ENCODE measurements around the gene RNF111.

Gene RNF111

GRCh38 chr15:59116141-59116540, 128.7 kb downstream of the RNF111 start:
- Histone ChIP-seq H4K8ac (ENCODE audit: low read length) (no peak overlapping the region), H2BK5ac (ENCODE audit: low read depth, low read length, poor library complexity, severe bottlenecking) (no peak overlapping the region), H3K14ac (ENCODE audit: low read length in 2 of 2) (no peak overlapping the region), H3K27me3 (ENCODE audit: control insufficient read depth in 1 of 2, insufficient read depth in 1 of 2, low read length in 2 of 2) (no peaks in the 10 kb centered on the region), H2AK5ac (ENCODE audit: low read length, severe bottlenecking) (no peak overlapping the region), H3K9ac (ENCODE audit: low read length) (no peak overlapping the region), H3K23ac (ENCODE audit: low read length in 2 of 2) (no peak overlapping the region), H3K18ac (ENCODE audit: low read depth in 1 of 2, low read length in 2 of 2) (no peak overlapping the region), H3K4me3 (ENCODE audit: insufficient read depth in 1 of 2, low read depth in 1 of 2, low read length in 2 of 2) (no peak overlapping the region), H2BK120ac (ENCODE audit: low read depth, low read length) (no peak overlapping the region), H2BK15ac (ENCODE audit: low read depth, poor library complexity, severe bottlenecking) (no peak overlapping the region), H3K27ac (ENCODE audit: low read length, poor library complexity, severe bottlenecking) (no peak overlapping the region), H2AFZ (ENCODE audit: low read depth, low read length) (no peak overlapping the region), H3K4me1 (ENCODE audit: control insufficient read depth, insufficient read depth, low read depth, low read length) (no peaks in the 10 kb centered on the region), H3K79me1 (replicated peaks; ENCODE audit: low read length, poor library complexity, severe bottlenecking) (peaks cover 19% of the 10 kb centered on the region), H4K91ac (ENCODE audit: low read length) (no peak overlapping the region), H2BK12ac (ENCODE audit: low read length in 2 of 2) (no peak overlapping the region), H3K4me2 (ENCODE audit: low read length, poor library complexity, severe bottlenecking) (no peak overlapping the region), H3K9me3 (ENCODE audit: control insufficient read depth, low read length) (no peaks in the 10 kb centered on the region), H3K36me3 (ENCODE audit: control insufficient read depth in 1 of 2, insufficient read depth in 2 of 2, low read depth in 1 of 2, low read length in 2 of 2) (peaks cover 12 to 45% of the 10 kb centered on the region in 2 experiments), H3K4ac (ENCODE audit: low read depth in 1 of 2, low read length in 2 of 2) (no peak overlapping the region)
- DNase-seq: no peak
- no CpG with 5 or more reads among the region's 1 CpG for WGBS

DNA sequence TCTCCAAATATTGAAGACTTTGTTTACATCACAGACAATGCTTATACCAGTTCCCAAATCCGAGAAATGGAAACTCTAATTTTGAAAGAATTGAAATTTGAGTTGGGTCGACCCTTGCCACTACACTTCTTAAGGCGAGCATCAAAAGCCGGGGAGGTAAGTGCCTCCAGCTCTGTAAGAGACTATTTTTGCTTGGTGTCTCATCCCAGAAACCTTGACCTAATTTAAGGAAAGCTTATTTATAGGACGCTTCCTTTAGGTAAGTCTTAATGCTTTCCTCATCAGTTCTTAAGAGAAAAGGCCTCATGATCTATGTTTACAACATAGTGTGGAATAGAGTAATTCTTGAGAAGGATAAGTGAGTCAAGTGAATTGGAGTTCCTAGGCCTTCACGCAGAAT, 129.3 kb downstream of the RNF111 start:
- H3K4me2 ChIP-seq (ENCODE audit: low read length, poor library complexity, severe bottlenecking): no peak overlapping the region
- WGBS: 100% methylated on average over 5 of the region's 6 CpGs
- H3K36me3 ChIP-seq (ENCODE audit: control insufficient read depth in 1 of 2, insufficient read depth in 2 of 2, low read depth in 1 of 2, low read length in 2 of 2): peaks cover 12 to 45% of the 10 kb centered on the region in 2 experiments
- no peak overlapping the region for H2AFZ ChIP-seq (ENCODE audit: low read depth, low read length)
- no peak overlapping the region for H2AK5ac ChIP-seq (ENCODE audit: low read length, severe bottlenecking)
- H3K4me3 ChIP-seq (ENCODE audit: insufficient read depth in 1 of 2, low read depth in 1 of 2, low read length in 2 of 2): no peak overlapping the region
- no peak for DNase-seq
- no peak overlapping the region for H2BK120ac ChIP-seq (ENCODE audit: low read depth, low read length)
- H3K14ac ChIP-seq (ENCODE audit: low read length in 2 of 2): no peak overlapping the region
- no peak overlapping the region for H3K23ac ChIP-seq (ENCODE audit: low read length in 2 of 2)
- H3K4ac ChIP-seq (ENCODE audit: low read depth in 1 of 2, low read length in 2 of 2): no peak overlapping the region
- peaks cover 16% of the 10 kb centered on the region for H3K79me1 ChIP-seq (replicated peaks; ENCODE audit: low read length, poor library complexity, severe bottlenecking)
- H3K27me3 ChIP-seq (ENCODE audit: control insufficient read depth in 1 of 2, insufficient read depth in 1 of 2, low read length in 2 of 2): no peaks in the 10 kb centered on the region
- no peak overlapping the region for H4K8ac ChIP-seq (ENCODE audit: low read length)
- no peak overlapping the region for H2BK12ac ChIP-seq (ENCODE audit: low read length in 2 of 2)
- H3K18ac ChIP-seq (ENCODE audit: low read depth in 1 of 2, low read length in 2 of 2): no peak overlapping the region
- H3K27ac ChIP-seq (ENCODE audit: low read length, poor library complexity, severe bottlenecking): no peak overlapping the region
- no peak overlapping the region for H3K9ac ChIP-seq (ENCODE audit: low read length)
- H2BK5ac ChIP-seq (ENCODE audit: low read depth, low read length, poor library complexity, severe bottlenecking): no peak overlapping the region
- no peak overlapping the region for H4K91ac ChIP-seq (ENCODE audit: low read length)
- H3K9me3 ChIP-seq (ENCODE audit: control insufficient read depth, low read length): no peaks in the 10 kb centered on the region
- no peak overlapping the region for H2BK15ac ChIP-seq (ENCODE audit: low read depth, poor library complexity, severe bottlenecking)
- no peaks in the 10 kb centered on the region for H3K4me1 ChIP-seq (ENCODE audit: control insufficient read depth, insufficient read depth, low read depth, low read length)

- H3K18ac ChIP-seq (ENCODE audit: low read depth in 1 of 2, low read length in 2 of 2): no peak overlapping the region
- no peak overlapping the region for H2BK12ac ChIP-seq (ENCODE audit: low read length in 2 of 2)
- peaks cover 12 to 36% of the 10 kb centered on the region in 2 experiments for H3K36me3 ChIP-seq (ENCODE audit: control insufficient read depth in 1 of 2, insufficient read depth in 2 of 2, low read depth in 1 of 2, low read length in 2 of 2)
- no peak overlapping the region for H3K27ac ChIP-seq (ENCODE audit: low read length, poor library complexity, severe bottlenecking)
- peaks cover 6% of the 10 kb centered on the region for H3K79me1 ChIP-seq (replicated peaks; ENCODE audit: low read length, poor library complexity, severe bottlenecking)
- H3K9ac ChIP-seq (ENCODE audit: low read length): no peak overlapping the region
- H3K4me3 ChIP-seq (ENCODE audit: insufficient read depth in 1 of 2, low read depth in 1 of 2, low read length in 2 of 2): no peak overlapping the region
- H3K23ac ChIP-seq (ENCODE audit: low read length in 2 of 2): no peak overlapping the region
- no peak overlapping the region for H4K91ac ChIP-seq (ENCODE audit: low read length)
- no peak overlapping the region for H3K14ac ChIP-seq (ENCODE audit: low read length in 2 of 2)
- WGBS: 100% methylated on average over 4 of the region's 5 CpGs
- no peaks in the 10 kb centered on the region for H3K4me1 ChIP-seq (ENCODE audit: control insufficient read depth, insufficient read depth, low read depth, low read length)
- no peaks in the 10 kb centered on the region for H3K9me3 ChIP-seq (ENCODE audit: control insufficient read depth, low read length)
- no peak overlapping the region for H3K4ac ChIP-seq (ENCODE audit: low read depth in 1 of 2, low read length in 2 of 2)
- no peak overlapping the region for H2AFZ ChIP-seq (ENCODE audit: low read depth, low read length)
- no peak overlapping the region for H2AK5ac ChIP-seq (ENCODE audit: low read length, severe bottlenecking)
- H2BK15ac ChIP-seq (ENCODE audit: low read depth, poor library complexity, severe bottlenecking): no peak overlapping the region
- DNase-seq: no peak
- no peak overlapping the region for H2BK5ac ChIP-seq (ENCODE audit: low read depth, low read length, poor library complexity, severe bottlenecking)
- no peaks in the 10 kb centered on the region for H3K27me3 ChIP-seq (ENCODE audit: control insufficient read depth in 1 of 2, insufficient read depth in 1 of 2, low read length in 2 of 2)
- no peak overlapping the region for H4K8ac ChIP-seq (ENCODE audit: low read length)
- no peak overlapping the region for H2BK120ac ChIP-seq (ENCODE audit: low read depth, low read length)
- no peak overlapping the region for H3K4me2 ChIP-seq (ENCODE audit: low read length, poor library complexity, severe bottlenecking)
Observed at GRCh38 chr15:59119625-59120024, 132.2 kb downstream of the RNF111 start.

- no peak overlapping the region for H2BK12ac ChIP-seq (ENCODE audit: low read length in 2 of 2)
- H2AFZ ChIP-seq (ENCODE audit: low read depth, low read length): no peak overlapping the region
- H2BK15ac ChIP-seq (ENCODE audit: low read depth, poor library complexity, severe bottlenecking): no peak overlapping the region
- 98% methylated on average over 5 of the region's 5 CpGs for WGBS
- no peak overlapping the region for H3K18ac ChIP-seq (ENCODE audit: low read depth in 1 of 2, low read length in 2 of 2)
- H3K4ac ChIP-seq (ENCODE audit: low read depth in 1 of 2, low read length in 2 of 2): no peak overlapping the region
- no peak overlapping the region for H2AK5ac ChIP-seq (ENCODE audit: low read length, severe bottlenecking)
- H4K8ac ChIP-seq (ENCODE audit: low read length): no peak overlapping the region
- DNase-seq: no peak
- H3K9me3 ChIP-seq (ENCODE audit: control insufficient read depth, low read length): no peaks in the 10 kb centered on the region
- H2BK120ac ChIP-seq (ENCODE audit: low read depth, low read length): no peak overlapping the region
- H3K36me3 ChIP-seq (ENCODE audit: control insufficient read depth in 1 of 2, insufficient read depth in 2 of 2, low read depth in 1 of 2, low read length in 2 of 2): peaks cover 12 to 26% of the 10 kb centered on the region in 2 experiments
- no peaks in the 10 kb centered on the region for H3K27me3 ChIP-seq (ENCODE audit: control insufficient read depth in 1 of 2, insufficient read depth in 1 of 2, low read length in 2 of 2)
- no peak overlapping the region for H3K27ac ChIP-seq (ENCODE audit: low read length, poor library complexity, severe bottlenecking)
- no peak overlapping the region for H2BK5ac ChIP-seq (ENCODE audit: low read depth, low read length, poor library complexity, severe bottlenecking)
- no peak overlapping the region for H3K4me2 ChIP-seq (ENCODE audit: low read length, poor library complexity, severe bottlenecking)
- H3K14ac ChIP-seq (ENCODE audit: low read length in 2 of 2): no peak overlapping the region
- H4K91ac ChIP-seq (ENCODE audit: low read length): no peak overlapping the region
- H3K4me3 ChIP-seq (ENCODE audit: insufficient read depth in 1 of 2, low read depth in 1 of 2, low read length in 2 of 2): no peak overlapping the region
- H3K79me1 ChIP-seq (replicated peaks; ENCODE audit: low read length, poor library complexity, severe bottlenecking): peaks cover 4% of the 10 kb centered on the region
- no peaks in the 10 kb centered on the region for H3K4me1 ChIP-seq (ENCODE audit: control insufficient read depth, insufficient read depth, low read depth, low read length)
- H3K9ac ChIP-seq (ENCODE audit: low read length): no peak overlapping the region
- no peak overlapping the region for H3K23ac ChIP-seq (ENCODE audit: low read length in 2 of 2)
Observed at GRCh38 chr15:59120937-59121336, 133.5 kb downstream of the RNF111 start.

Measured in mesenchymal stem cell (in vitro differentiated cells and primary cell).